Neural cell (in vitro differentiated cells): ENCODE measurements around the gene NFIA.

ENCODE experiments used
- EP300 ChIP-seq: fragments of 450-650 bp; conservative IDR thresholded peaks from 2 replicates; pipeline ENCODE4 v1.6.1; 2014; ENCODE audit warnings: antibody characterized with exemption, mild to moderate bottlenecking, moderate library complexity; ENCODE audit not compliant: poor library complexity, severe bottlenecking
- EZH2 ChIP-seq: fragments of 200-600, 300-800 bp; shearing (Covaris generic), sonication (generic); IDR thresholded peaks from 2 replicates; pipeline ENCODE4 v1.6.1; 2014; ENCODE audit warnings: antibody characterized with exemption, low read length, borderline replicate concordance, mild to moderate bottlenecking; ENCODE audit not compliant: insufficient read depth, poor library complexity, severe bottlenecking
- MXI1 ChIP-seq: fragments of 450-650 bp; conservative IDR thresholded peaks from 2 replicates; pipeline ENCODE4 v1.6.1; 2014; ENCODE audit warnings: antibody characterized with exemption, mild to moderate bottlenecking; ENCODE audit not compliant: poor library complexity, severe bottlenecking
- POLR2AphosphoS5 ChIP-seq: IDR thresholded peaks from 2 replicates; pipeline ENCODE4 v1.6.1; 2012
- RAD21 ChIP-seq: fragments of 450-650 bp; conservative IDR thresholded peaks from 2 replicates; pipeline ENCODE4 v1.6.1; 2014; ENCODE audit warnings: antibody characterized with exemption, mild to moderate bottlenecking, moderate library complexity
- SMC3 ChIP-seq: fragments of 450-650 bp; conservative IDR thresholded peaks from 2 replicates; pipeline ENCODE4 v1.6.1; 2014; ENCODE audit warnings: antibody characterized with exemption, mild to moderate bottlenecking, moderate library complexity; ENCODE audit not compliant: poor library complexity
- TAF1 ChIP-seq: IDR thresholded peaks from 2 replicates; pipeline ENCODE4 v1.6.1; 2012; ENCODE audit warnings: low read depth
- TF ChIP-seq, protein P1 (sequence below): fragments of 450-650 bp; IDR thresholded peaks from 2 replicates; pipeline ENCODE4 v1.5.1; 2014; ENCODE audit warnings: antibody characterized with exemption, mild to moderate bottlenecking, moderate library complexity; ENCODE audit not compliant: poor library complexity, severe bottlenecking
- TF ChIP-seq, protein P2 (sequence below): IDR thresholded peaks from 2 replicates; pipeline ENCODE4 v1.6.1; 2012; ENCODE audit warnings: borderline replicate concordance

DNA sequence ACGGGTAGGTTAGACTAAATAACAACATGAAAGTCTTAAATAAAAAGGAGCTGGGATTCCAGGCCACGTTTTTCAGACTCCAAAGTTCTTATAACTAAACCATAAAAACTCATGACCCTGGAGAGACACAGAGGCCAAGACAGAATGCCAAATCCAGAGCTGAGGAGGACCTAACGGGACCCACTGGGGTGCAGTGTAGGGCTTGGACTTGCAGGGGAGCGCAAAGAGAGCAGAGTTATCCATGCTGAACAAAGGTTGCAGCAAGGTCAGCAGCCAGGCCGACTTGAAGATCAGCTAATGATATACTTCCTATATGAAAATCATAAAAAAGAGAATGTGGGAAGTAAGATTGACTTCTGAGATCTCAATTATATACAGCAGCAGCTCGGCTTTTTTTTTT lies 405.4 kb downstream of the NFIA start:
- TF ChIP-seq, protein P1, sequence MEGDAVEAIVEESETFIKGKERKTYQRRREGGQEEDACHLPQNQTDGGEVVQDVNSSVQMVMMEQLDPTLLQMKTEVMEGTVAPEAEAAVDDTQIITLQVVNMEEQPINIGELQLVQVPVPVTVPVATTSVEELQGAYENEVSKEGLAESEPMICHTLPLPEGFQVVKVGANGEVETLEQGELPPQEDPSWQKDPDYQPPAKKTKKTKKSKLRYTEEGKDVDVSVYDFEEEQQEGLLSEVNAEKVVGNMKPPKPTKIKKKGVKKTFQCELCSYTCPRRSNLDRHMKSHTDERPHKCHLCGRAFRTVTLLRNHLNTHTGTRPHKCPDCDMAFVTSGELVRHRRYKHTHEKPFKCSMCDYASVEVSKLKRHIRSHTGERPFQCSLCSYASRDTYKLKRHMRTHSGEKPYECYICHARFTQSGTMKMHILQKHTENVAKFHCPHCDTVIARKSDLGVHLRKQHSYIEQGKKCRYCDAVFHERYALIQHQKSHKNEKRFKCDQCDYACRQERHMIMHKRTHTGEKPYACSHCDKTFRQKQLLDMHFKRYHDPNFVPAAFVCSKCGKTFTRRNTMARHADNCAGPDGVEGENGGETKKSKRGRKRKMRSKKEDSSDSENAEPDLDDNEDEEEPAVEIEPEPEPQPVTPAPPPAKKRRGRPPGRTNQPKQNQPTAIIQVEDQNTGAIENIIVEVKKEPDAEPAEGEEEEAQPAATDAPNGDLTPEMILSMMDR, result no peak
- TF ChIP-seq POLR2AphosphoS5 (no peak), EZH2 (no peak), TAF1 (no peak), SMC3 (no peak), RAD21 (no peak), MXI1 (no peak), EP300 (no peak)
- TF ChIP-seq, protein P2, sequence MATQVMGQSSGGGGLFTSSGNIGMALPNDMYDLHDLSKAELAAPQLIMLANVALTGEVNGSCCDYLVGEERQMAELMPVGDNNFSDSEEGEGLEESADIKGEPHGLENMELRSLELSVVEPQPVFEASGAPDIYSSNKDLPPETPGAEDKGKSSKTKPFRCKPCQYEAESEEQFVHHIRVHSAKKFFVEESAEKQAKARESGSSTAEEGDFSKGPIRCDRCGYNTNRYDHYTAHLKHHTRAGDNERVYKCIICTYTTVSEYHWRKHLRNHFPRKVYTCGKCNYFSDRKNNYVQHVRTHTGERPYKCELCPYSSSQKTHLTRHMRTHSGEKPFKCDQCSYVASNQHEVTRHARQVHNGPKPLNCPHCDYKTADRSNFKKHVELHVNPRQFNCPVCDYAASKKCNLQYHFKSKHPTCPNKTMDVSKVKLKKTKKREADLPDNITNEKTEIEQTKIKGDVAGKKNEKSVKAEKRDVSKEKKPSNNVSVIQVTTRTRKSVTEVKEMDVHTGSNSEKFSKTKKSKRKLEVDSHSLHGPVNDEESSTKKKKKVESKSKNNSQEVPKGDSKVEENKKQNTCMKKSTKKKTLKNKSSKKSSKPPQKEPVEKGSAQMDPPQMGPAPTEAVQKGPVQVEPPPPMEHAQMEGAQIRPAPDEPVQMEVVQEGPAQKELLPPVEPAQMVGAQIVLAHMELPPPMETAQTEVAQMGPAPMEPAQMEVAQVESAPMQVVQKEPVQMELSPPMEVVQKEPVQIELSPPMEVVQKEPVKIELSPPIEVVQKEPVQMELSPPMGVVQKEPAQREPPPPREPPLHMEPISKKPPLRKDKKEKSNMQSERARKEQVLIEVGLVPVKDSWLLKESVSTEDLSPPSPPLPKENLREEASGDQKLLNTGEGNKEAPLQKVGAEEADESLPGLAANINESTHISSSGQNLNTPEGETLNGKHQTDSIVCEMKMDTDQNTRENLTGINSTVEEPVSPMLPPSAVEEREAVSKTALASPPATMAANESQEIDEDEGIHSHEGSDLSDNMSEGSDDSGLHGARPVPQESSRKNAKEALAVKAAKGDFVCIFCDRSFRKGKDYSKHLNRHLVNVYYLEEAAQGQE, result no peak
